GM19395 (cell line): ENCODE results near the gene ZSWIM1.
"Not testable (repeated sequence)": the region's sequence is repeated elsewhere in the genome, so short reads cannot be mapped to it uniquely, and the experiment has no call there.

ENCODE experiments used
- ATAC-seq: cut with Tn5 transposase; IDR thresholded peaks from one replicate; pipeline ENCODE4 v1.9.1; 2021; ENCODE audit warnings: mild to moderate bottlenecking, moderate library complexity; ENCODE audit not compliant: unreplicated experiment

Gene ZSWIM1

DNA sequence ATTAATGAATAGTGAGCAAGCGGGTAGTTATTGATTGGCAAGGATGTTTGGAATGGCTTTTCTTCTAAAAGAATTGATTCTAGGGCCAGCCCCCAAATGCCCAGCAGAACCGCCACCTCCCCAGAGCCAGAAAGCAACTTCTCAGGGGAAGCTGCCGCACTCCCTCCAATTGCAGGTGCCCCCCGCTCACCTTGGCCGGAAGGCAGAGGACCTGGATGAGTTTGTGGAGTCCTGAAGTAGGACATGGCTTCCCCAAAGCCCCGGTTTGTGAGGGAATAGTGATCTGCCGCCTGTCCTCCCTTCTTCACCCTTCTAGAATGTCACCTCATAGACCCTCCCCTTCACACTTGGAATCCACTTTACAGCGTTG is 6.3 kb downstream of the ZSWIM1 start, which contains the start of gene SPATA25:
Gene SPATA25, minus strand, starts transcription at position 277 of the 370 bp plus-strand sequence. Its CDS starts 32 bp downstream, at position 245.
- no peak for ATAC-seq

DNA sequence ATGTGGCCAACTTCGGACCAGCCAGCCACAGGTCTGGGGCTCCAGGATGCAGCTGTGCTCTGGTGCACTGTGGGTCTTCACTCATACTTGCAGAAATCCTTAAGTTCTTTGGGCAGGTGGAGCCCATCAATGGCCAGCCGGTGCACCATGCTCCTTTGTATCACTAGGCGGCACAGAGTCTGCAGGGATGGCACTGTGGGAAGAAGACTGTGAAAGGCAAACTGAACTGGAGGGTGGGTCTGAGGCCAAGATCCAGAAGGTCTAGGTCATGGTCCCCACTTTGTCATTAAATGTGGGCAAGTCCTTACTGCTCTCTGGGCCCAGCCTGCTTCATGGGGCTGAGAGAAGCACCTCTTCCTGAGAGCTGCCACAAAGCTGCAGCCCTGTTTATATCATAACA is 7.7 kb downstream of the ZSWIM1 start:
- no peak for ATAC-seq

DNA sequence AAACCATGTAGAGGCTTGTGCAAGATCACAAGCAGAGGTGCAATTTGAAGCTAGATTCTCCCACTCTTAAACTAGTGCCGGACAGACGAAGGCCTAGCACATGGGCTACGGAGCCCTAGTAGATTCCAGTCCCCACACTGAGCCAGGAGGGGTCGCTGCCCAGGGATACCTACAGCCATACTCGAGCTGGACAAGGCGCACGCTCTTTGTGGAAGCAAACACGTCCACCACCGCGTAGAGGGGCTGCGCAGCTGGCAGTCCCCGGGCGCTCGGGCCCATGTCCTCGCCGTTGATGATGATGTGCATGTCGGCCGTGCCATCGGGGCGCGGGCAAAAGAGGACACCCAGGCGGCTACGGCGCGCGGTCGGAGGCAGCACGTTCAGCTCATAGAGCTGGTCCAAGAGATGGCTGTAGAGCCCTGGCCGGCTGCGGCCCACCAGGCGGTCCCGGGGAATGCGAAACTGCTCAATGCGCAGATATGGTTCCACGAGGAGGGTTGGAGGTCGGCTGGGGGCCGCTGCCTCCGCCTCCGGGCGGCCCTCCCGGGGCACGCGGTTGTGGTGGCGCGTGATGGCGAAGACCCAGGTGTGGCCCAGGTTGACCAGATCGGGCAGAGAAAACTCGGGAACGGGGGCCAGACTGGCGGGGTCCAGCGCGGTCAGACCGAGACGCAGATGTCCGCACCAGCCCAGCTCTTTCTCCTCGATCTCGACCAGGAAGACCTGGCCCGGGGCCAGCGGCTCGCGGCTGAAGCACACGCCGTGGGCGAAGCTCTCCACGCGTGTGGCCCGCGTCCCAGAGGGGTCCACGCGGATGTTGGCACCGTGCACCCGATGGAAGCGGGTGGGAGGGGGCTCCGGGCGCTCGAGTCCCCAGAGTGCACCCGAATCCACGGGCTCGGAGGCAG is 9.3 kb downstream of the ZSWIM1 start:
- no peak for ATAC-seq

- ATAC-seq: peak; percentile 86
Measured at GRCh38 chr20:45890985-45891983, 10.3 kb downstream of the ZSWIM1 start, which contains the start of the genes CTSA and NEURL2. Gene CTSA (plus strand): TSS chr20:45891335. CDS start chr20:45891569, 234 bp downstream. Gene NEURL2 (minus strand): TSS chr20:45891208. CDS start chr20:45890991, 217 bp downstream.

- ATAC-seq: no peak
Measured at GRCh38 chr20:45892049-45892825, 11.2 kb downstream of the ZSWIM1 start.

- no peak for ATAC-seq
Measured at GRCh38 chr20:45892828-45893500, 11.9 kb downstream of the ZSWIM1 start.

- no peak for ATAC-seq
Measured at GRCh38 chr20:45893831-45894230, 12.8 kb downstream of the ZSWIM1 start.

DNA sequence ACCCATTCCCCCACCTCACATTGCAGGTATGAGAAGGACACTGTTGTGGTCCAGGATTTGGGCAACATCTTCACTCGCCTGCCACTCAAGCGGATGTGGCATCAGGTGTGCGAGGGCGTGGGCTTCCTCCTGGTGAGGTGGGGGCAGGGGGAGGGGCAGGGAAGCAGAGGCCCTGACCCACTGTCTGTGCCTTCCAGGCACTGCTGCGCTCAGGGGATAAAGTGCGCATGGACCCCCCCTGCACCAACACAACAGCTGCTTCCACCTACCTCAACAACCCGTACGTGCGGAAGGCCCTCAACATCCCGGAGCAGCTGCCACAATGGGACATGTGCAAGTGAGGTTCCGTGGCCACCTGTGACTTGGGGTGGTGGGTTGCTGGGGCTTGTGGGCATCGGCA is 13.8 kb downstream of the ZSWIM1 start:
- ATAC-seq: no peak

DNA sequence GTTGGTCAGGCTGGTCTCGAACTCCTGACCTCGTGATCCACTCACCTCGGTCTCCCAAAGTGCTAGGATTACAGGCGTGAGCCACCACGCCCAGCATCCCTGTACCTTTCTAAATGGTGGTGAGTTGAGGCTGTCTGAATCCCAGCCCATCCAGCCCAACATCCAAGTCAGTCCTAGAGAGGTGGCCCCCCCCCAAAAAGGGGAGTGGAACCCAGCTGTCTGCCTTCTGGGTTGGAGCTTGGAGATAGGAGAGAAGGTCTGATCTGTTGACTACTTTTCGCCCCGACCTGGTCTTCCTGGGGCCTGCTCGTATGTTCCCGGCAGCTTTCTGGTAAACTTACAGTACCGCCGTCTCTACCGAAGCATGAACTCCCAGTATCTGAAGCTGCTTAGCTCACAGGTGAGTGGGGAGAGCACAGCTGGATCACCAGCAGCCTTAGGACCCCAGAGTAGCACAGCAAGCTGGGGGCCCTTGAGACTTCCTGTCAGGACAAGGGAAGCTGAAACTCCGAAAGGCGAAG is 15.7 kb downstream of the ZSWIM1 start:
- ATAC-seq: no peak

GRCh38 chr20:45897289-45897688 is 16.3 kb downstream of the ZSWIM1 start:
- ATAC-seq: no peak

GRCh38 chr20:45897692-45898091 is 16.7 kb downstream of the ZSWIM1 start:
- ATAC-seq: no peak

- ATAC-seq: no peak
Measured at GRCh38 chr20:45898285-45898684, 17.3 kb downstream of the ZSWIM1 start.

- ATAC-seq: no peak
Measured at GRCh38 chr20:45899046-45899835, 18.2 kb downstream of the ZSWIM1 start.

- ATAC-seq: not testable (repeated sequence)
Measured at GRCh38 chr20:45901332-45901731, 20.3 kb downstream of the ZSWIM1 start.

- ATAC-seq: no peak
Measured at GRCh38 chr20:45902199-45902701, 21.2 kb downstream of the ZSWIM1 start.

- ATAC-seq: no peak
Measured at GRCh38 chr20:45904583-45905504, 23.8 kb downstream of the ZSWIM1 start.

DNA sequence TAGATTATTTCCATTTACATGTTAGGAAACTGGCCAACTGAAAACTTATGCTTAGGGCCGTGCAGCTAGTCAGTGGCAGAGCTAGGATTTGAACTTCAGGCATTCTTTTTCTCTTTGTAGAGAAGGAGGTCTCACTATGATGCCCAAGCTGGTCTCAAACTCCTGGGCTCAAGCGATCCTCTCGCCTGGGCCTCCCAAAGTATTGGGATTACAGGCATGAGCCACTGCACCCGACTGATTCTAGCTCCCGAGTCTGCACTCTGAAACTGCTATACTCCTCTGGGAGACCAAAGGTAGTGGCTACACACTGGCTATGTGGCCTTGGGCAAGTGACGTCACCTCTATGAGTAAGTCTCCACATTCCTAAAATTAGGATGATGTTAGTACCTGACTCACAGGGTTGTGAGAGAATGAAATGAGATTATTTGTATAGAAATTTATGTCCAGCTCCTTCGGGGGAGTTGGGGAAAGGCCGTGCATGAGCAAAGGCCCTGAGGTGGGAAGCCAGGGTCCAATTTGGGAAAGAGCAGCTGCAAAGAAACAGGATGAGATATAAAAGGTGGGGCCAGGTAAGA is 24.6 kb downstream of the ZSWIM1 start:
- ATAC-seq: no peak
